IMR-90 (cell line): ENCODE data around the gene CAMK2G. TPM values are rescaled to one million over a fixed set of nuclear protein-coding genes. Genes with fewer than 3 reads are reported as not detected.
"Not testable (repeated sequence)": the region's sequence is repeated elsewhere in the genome, so short reads cannot be mapped to it uniquely, and the experiment has no call there.

Source experiments
- ATAC-seq: fragments of 200-7000 bp; cut with Tn5 transposase; 2 replicates; pipeline ENCODE4 v1.9.1; 2020; ENCODE audit warnings: low read depth, mild to moderate bottlenecking, moderate library complexity
- BruUV-seq: library from RNA; stranded (reverse); fragments of 400-500 nt; replicated peaks from 2 replicates; lab custom pipeline; 2021; lab: Mats Ljungman, UMichigan
- CTCF ChIA-PET: fragments of 300-600 bp; formaldehyde crosslinking; extraction: SDS; loops from one replicate; lab custom pipeline; 2021; ENCODE audit warnings: antibody characterized with exemption; lab: Yijun Ruan, JAX
- POLR2A ChIA-PET: fragments of 300-600 bp; sonication (Branson Sonifier 250); formaldehyde crosslinking; loops from one replicate; lab custom pipeline; 2022; ENCODE audit warnings: antibody characterized with exemption; ENCODE audit not compliant: unreplicated experiment; lab: Charles Lee
- DNase-seq: peaks from one replicate; pipeline ENCODE4 v3.0.0; 2013
- H2AFZ ChIP-seq: replicated peaks from 2 replicates; pipeline ENCODE3; 2013; ENCODE audit warnings: low read length, mild to moderate bottlenecking; ENCODE audit not compliant: poor library complexity
- H2AK5ac ChIP-seq: 2 replicates; pipeline ENCODE4 v1.6.1; 2013; ENCODE audit warnings: low read depth, low read length, inconsistent platforms
- H2AK9ac ChIP-seq: replicated peaks from 2 replicates; pipeline ENCODE3; 2013; ENCODE audit warnings: mild to moderate bottlenecking, low read depth, low read length, moderate library complexity; ENCODE audit not compliant: poor library complexity
- H2BK120ac ChIP-seq: 2 replicates; pipeline ENCODE4 v1.6.1; 2013; ENCODE audit warnings: low read depth, low read length, inconsistent platforms
- H2BK15ac ChIP-seq: 3 replicates; pipeline ENCODE4 v1.6.1; 2013; ENCODE audit warnings: low read depth, low read length, inconsistent platforms
- H2BK20ac ChIP-seq: 2 replicates; pipeline ENCODE4 v1.6.1; 2013; ENCODE audit warnings: low read depth, mild to moderate bottlenecking, inconsistent platforms, low read length, moderate library complexity
- H2BK5ac ChIP-seq: 2 replicates; pipeline ENCODE4 v1.6.1; 2013; ENCODE audit warnings: mild to moderate bottlenecking, low read depth, low read length, inconsistent platforms; ENCODE audit not compliant: poor library complexity, severe bottlenecking
- H3K14ac ChIP-seq: replicated peaks from 2 replicates; pipeline ENCODE4 v1.6.1; 2013; ENCODE audit warnings: low read depth, low read length, inconsistent platforms
- H3K18ac ChIP-seq: 2 replicates; pipeline ENCODE4 v1.6.1; 2013; ENCODE audit warnings: low read depth, low read length, control low read depth
- H3K23ac ChIP-seq: 2 replicates; pipeline ENCODE4 v1.6.1; 2013; ENCODE audit warnings: low read depth, low read length, inconsistent platforms
- H3K27ac ChIP-seq: 2 replicates; pipeline ENCODE4 v1.5.1; 2013; ENCODE audit warnings: mild to moderate bottlenecking, control low read depth, low read length; ENCODE audit not compliant: insufficient read depth
- H3K27me3 ChIP-seq: 2 replicates; pipeline ENCODE4 v1.6.1; 2013; ENCODE audit warnings: low read length; ENCODE audit not compliant: control insufficient read depth, insufficient read depth
- H3K36me3 ChIP-seq: 2 replicates; pipeline ENCODE4 v1.6.1; 2013; ENCODE audit warnings: low read length, mixed read lengths; ENCODE audit not compliant: control insufficient read depth, insufficient read depth
- H3K4ac ChIP-seq: 2 replicates; pipeline ENCODE4 v1.6.1; 2013; ENCODE audit warnings: low read depth, low read length, inconsistent platforms
- H3K4me1 ChIP-seq: 2 replicates; pipeline ENCODE4 v1.6.1; 2013; ENCODE audit warnings: low read length, mixed read lengths; ENCODE audit not compliant: control insufficient read depth, insufficient read depth
- H3K4me2 ChIP-seq: 2 replicates; pipeline ENCODE4 v1.6.1; 2013; ENCODE audit warnings: low read depth, mild to moderate bottlenecking, control low read depth, low read length, moderate library complexity
- H3K4me3 ChIP-seq: 2 replicates; pipeline ENCODE4 v1.5.1; 2013; ENCODE audit warnings: low read depth, mild to moderate bottlenecking, control low read depth, low read length, moderate library complexity; ENCODE audit not compliant: insufficient read depth
- H3K56ac ChIP-seq: 2 replicates; pipeline ENCODE4 v1.6.1; 2013; ENCODE audit warnings: low read length, inconsistent platforms; ENCODE audit not compliant: insufficient read depth; ENCODE audit errors: extremely low read depth
- H3K79me1 ChIP-seq, 2 experiments: 2 replicates each; pipeline ENCODE4 v1.6.1; 2013; ENCODE audit warnings: low read length in 2 of 2, inconsistent platforms in 1 of 2, low read depth in 1 of 2
- H3K9ac ChIP-seq: 2 replicates; pipeline ENCODE4 v1.6.1; 2013; ENCODE audit warnings: low read depth, low read length, control low read depth
- H3K9me1 ChIP-seq: 2 replicates; pipeline ENCODE4 v1.6.1; 2013; ENCODE audit warnings: low read length, inconsistent platforms; ENCODE audit not compliant: insufficient read depth
- H3K9me3 ChIP-seq: 2 replicates; pipeline ENCODE4 v1.6.1; 2013; ENCODE audit warnings: low read length; ENCODE audit not compliant: control insufficient read depth, insufficient read depth
- H4K20me1 ChIP-seq: 2 replicates; pipeline ENCODE4 v1.6.1; 2013; ENCODE audit warnings: low read length, inconsistent platforms; ENCODE audit not compliant: insufficient read depth
- H4K5ac ChIP-seq: 2 replicates; pipeline ENCODE4 v1.6.1; 2013; ENCODE audit warnings: mild to moderate bottlenecking, low read depth, low read length, control low read depth
- H4K8ac ChIP-seq, 2 experiments: 2 replicates each; pipeline ENCODE4 v1.6.1; 2013; ENCODE audit warnings: low read depth in 2 of 2, low read length in 2 of 2, control low read depth in 1 of 2, inconsistent platforms in 1 of 2
- H4K91ac ChIP-seq: 2 replicates; pipeline ENCODE4 v1.6.1; 2013; ENCODE audit warnings: low read depth, low read length, inconsistent platforms; ENCODE audit not compliant: insufficient read depth
- WGBS, 2 experiments: methylation state at CpG; one replicate each; pipeline versions ENCODE4 v1.1.5 to v1.1.7; 2013; ENCODE audit warnings: missing lambda C conversion rate in 2 of 2; ENCODE audit not compliant: insufficient read length in 1 of 2; ENCODE audit errors: extremely low coverage in 2 of 2; 5-methylcytosine and 5-hydroxymethylcytosine counted together
- dilution Hi-C: fragments of 300-500 bp; cut with HindIII; formaldehyde crosslinking; loops from one replicate; pipeline ENCODE4 v1.14.3; 2018; ENCODE audit warnings: low sequenced_read_pairs; ENCODE audit not compliant: unreplicated experiment
- in situ Hi-C: fragments of 300-500 bp; cut with MboI; formaldehyde crosslinking; loops from 3 replicates; pipeline ENCODE4 v1.14.3; 2019; ENCODE audit warnings: low sequenced_read_pairs, inconsistent platforms, mixed read lengths
- intact Hi-C: fragments of 100-400 bp; cut with micrococcal nuclease; formaldehyde crosslinking; loops from 2 replicates; pipeline ENCODE4 v1.10.0; 2022
- polyA plus RNA-seq, 3 experiments: library from polyadenylated mRNA; depleted of rRNA; stranded (reverse); fragments of >200 nt; gene quantifications; 2 replicates each; pipeline ENCODE4 v1.2.3, GENCODE V29; 2012; ENCODE audit warnings: low replicate concordance in 1 of 3
- total RNA-seq: library from RNA; depleted of rRNA; stranded (reverse); fragments of >200 nt; gene quantifications from 2 replicates; pipeline ENCODE4 v1.2.3, GENCODE V29; 2012

The CAMK2G gene
- total and polyA plus RNA-seq, 2 of the 4 experiments (the other 2 are of a cell fraction), result 20.4 to 25.4 TPM

DNA sequence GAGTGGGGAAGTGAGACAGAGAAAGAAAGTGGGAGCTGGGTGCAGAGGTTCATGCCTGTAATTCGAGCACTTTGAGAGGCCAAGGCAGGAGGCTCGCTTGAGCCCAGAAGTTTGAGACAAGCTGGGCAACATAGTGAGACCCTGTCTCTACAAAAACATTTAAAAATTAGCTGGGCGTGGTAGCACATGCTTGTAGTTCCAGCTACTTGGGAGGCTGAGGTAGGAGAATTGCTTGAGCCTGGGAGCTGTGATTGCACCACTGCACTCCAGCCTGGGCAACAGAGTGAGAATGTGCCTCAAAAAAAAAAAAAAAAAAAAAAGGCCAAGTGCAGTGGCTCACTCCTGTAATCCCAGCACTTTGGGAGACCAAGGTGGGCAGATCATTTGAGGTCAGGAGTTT, 16.5 kb upstream of the CAMK2G start:
- H2AFZ ChIP-seq, H3K4me2 ChIP-seq, intact Hi-C loops, H3K9me3 ChIP-seq, H2BK5ac ChIP-seq, H2AK9ac ChIP-seq, H4K5ac ChIP-seq, in situ Hi-C loops, H3K4me3 ChIP-seq, H3K9ac ChIP-seq, H4K20me1 ChIP-seq, H3K27me3 ChIP-seq, DNase-seq, H3K27ac ChIP-seq, dilution Hi-C loops, ATAC-seq, H3K56ac ChIP-seq, BruUV-seq, H3K36me3 ChIP-seq: not testable (repeated sequence)
- 0 out of 2 replicates have a peak overlapping the region, but pooled peaks have one; percentile 23 for H3K14ac ChIP-seq
- H2BK20ac ChIP-seq, result peak overlapping the region; percentile 74; the same call in 1 of the 2 replicates
- peak overlapping the region; percentile 8; the same call in 1 of the 2 replicates for H3K23ac ChIP-seq
- peaks cover 6 to 56% of the 10 kb centered on the region in 2 experiments; a peak in 3 of 4 replicates for H3K79me1 ChIP-seq
- peak overlapping the region; percentile 98 for H2BK120ac ChIP-seq
- 0 out of 2 replicates have a peak overlapping the region, but pooled peaks have one; percentile 5 for H3K18ac ChIP-seq
- 100% methylated on average over 1 of the region's 3 CpGs; no CpG with 5 or more reads in 1 of the 2 experiments for WGBS, 2 experiments
- peak overlapping the region; percentile 75 for H2AK5ac ChIP-seq
- POLR2A ChIA-PET, result interaction anchor here (0.6 kb wide), 1 partner anchor 104 kb away, joined by 3 read pairs; no protein-coding TSS in a partner anchor
- peak overlapping the region; percentile 79; the same call in 1 of the 3 replicates for H2BK15ac ChIP-seq
- peaks cover 45% of the 10 kb centered on the region for H3K4me1 ChIP-seq
- CTCF ChIA-PET, result interaction anchor here (0.6 to 1.7 kb wide), 3 partner anchors 41 to 343 kb away, joined by 3 to 5 read pairs (median 5); no protein-coding TSS in a partner anchor
- H4K91ac ChIP-seq, result peak overlapping the region; percentile 44
- H3K4ac ChIP-seq, result peak overlapping the region; percentile 66; the same call in 1 of the 2 replicates
- peaks cover 40% of the 10 kb centered on the region for H3K9me1 ChIP-seq
- peak overlapping the region in 1 of 2 experiments; percentile 34; a peak in 1 of 4 replicates for H4K8ac ChIP-seq
